A549 (cell line): ENCODE data around the gene ANAPC5. TPM values are rescaled to one million over a fixed set of nuclear protein-coding genes. Genes with fewer than 3 reads are reported as not detected.
A peak's percentile ranks its signal among the peaks of the same experiment; 100 is the strongest.

ENCODE experiments used
- ATAC-seq, 2 experiments: fragments of 200-7000 bp in 1 of 2; fragments of >200 bp in 1 of 2; cut with Nextera tagmentation in 1 of 2; cut with Tn5 transposase in 1 of 2; 3 replicates each; pipeline versions ENCODE4 v1.8.0 to v1.9.1; 2018 to 2020; ENCODE audit warnings: mild to moderate bottlenecking in 1 of 2, moderate library complexity in 1 of 2
- CTCF ChIA-PET: fragments of 300-600 bp; sonication (Branson Sonifier 250); formaldehyde crosslinking; extraction: SDS; loops from one replicate; lab custom pipeline; 2021; ENCODE audit warnings: antibody characterized with exemption, inconsistent platforms; lab: Yijun Ruan, JAX
- POLR2A ChIA-PET: fragments of 350-600 bp; formaldehyde crosslinking; extraction: SDS; loops from one replicate; lab custom pipeline; 2021; ENCODE audit warnings: antibody characterized with exemption, inconsistent platforms; lab: Yijun Ruan, JAX
- DNase-seq, 2 experiments: peaks; one replicate each; pipeline versions ENCODE4 v3.0.0 to v3.0.0-alpha.2; 2011 to 2016; ENCODE audit warnings: low read depth in 1 of 2, low spot score in 1 of 2
- FAIRE-seq: peaks from 2 replicates; lab custom pipeline; 2011; peaks lifted over from hg19 to GRCh38; lab: Jason Lieb, UNC
- H3K27ac ChIP-seq, 2 experiments: fragments of >200 bp; sonication (Bioruptor Twin); formaldehyde crosslinking; 3 replicates each; pipeline ENCODE4 v1.5.1; 2016 to 2017
- H3K4me1 ChIP-seq: fragments of >200 bp; sonication (Bioruptor Twin); formaldehyde crosslinking; 3 replicates; pipeline ENCODE4 v1.6.1; 2016
- H3K4me2 ChIP-seq: fragments of >200 bp; sonication (Bioruptor Twin); formaldehyde crosslinking; 3 replicates; pipeline ENCODE4 v1.6.1; 2016
- H3K4me3 ChIP-seq: fragments of >200 bp; sonication (Bioruptor Twin); formaldehyde crosslinking; 3 replicates; pipeline ENCODE4 v1.5.1; 2016
- H3K9me3 ChIP-seq: fragments of >200 bp; sonication (Bioruptor Twin); formaldehyde crosslinking; 3 replicates; pipeline ENCODE4 v1.6.1; 2016
- CBX2 ChIP-seq: fragments of 200-600 bp; sonication (generic); IDR thresholded peaks from 2 replicates; pipeline ENCODE4 v1.6.1; 2016; ENCODE audit warnings: low read depth, mild to moderate bottlenecking, borderline replicate concordance
- CBX8 ChIP-seq: fragments of 200-600 bp; sonication (generic); IDR thresholded peaks from 2 replicates; pipeline ENCODE4 v1.6.1; 2016
- CHD4 ChIP-seq: fragments of 200-600 bp; sonication (generic); IDR thresholded peaks from 2 replicates; pipeline ENCODE4 v1.6.1; 2016; ENCODE audit warnings: antibody characterized with exemption, mild to moderate bottlenecking, borderline replicate concordance
- E2F6 ChIP-seq: IDR thresholded peaks from 2 replicates; pipeline ENCODE4 v1.6.1; 2012; ENCODE audit warnings: low read depth, borderline replicate concordance
- FOSB ChIP-seq: fragments of 250-450 bp; sonication (Bioruptor Pico); IDR thresholded peaks from 2 replicates; pipeline ENCODE4 v1.5.0; 2020; ENCODE audit warnings: mild to moderate bottlenecking, moderate library complexity
- FOSL2 ChIP-seq, 2 experiments: fragments of 450-650 bp in 1 of 2; fragments of >200 bp in 1 of 2; sonication (Bioruptor Twin) in 1 of 2; formaldehyde crosslinking; IDR thresholded peaks; 2 replicates each; pipeline versions ENCODE4 v1.5.0 to v1.6.1; 2016 to 2020; ENCODE audit warnings: mild to moderate bottlenecking in 1 of 2, moderate library complexity in 1 of 2
- JUN ChIP-seq, 2 experiments: fragments of >200 bp; sonication (Bioruptor Twin); formaldehyde crosslinking; IDR thresholded peaks; 2 replicates in 1 of 2; 3 replicates in 1 of 2; pipeline ENCODE4 v1.6.1; 2016 to 2017
- MAFK ChIP-seq: fragments of 450-650 bp; IDR thresholded peaks from 2 replicates; pipeline ENCODE4 v1.6.1; 2014; ENCODE audit not compliant: partially characterized antibody
- NFE2L2 ChIP-seq: fragments of 150-350 bp; conservative IDR thresholded peaks from 2 replicates; pipeline ENCODE4 v1.6.1; 2014; ENCODE audit warnings: low read length
- NPAS2 ChIP-seq: fragments of 250-450 bp; sonication (Bioruptor Pico); IDR thresholded peaks from 2 replicates; pipeline ENCODE4 v1.8.0; 2022; ENCODE audit warnings: mild to moderate bottlenecking, moderate library complexity, borderline replicate concordance
- PBX3 ChIP-seq: IDR thresholded peaks from 2 replicates; pipeline ENCODE4 v1.6.1; 2012
- PHF8 ChIP-seq: fragments of 200-600 bp; sonication (generic); IDR thresholded peaks from 2 replicates; pipeline ENCODE4 v1.6.1; 2016; ENCODE audit warnings: low read depth, mild to moderate bottlenecking, antibody characterized with exemption, moderate library complexity, borderline replicate concordance
- POLR2A ChIP-seq: IDR thresholded peaks from 2 replicates; pipeline ENCODE4 v1.6.1; 2012; ENCODE audit warnings: mild to moderate bottlenecking, low read length
- POLR2AphosphoS2 ChIP-seq: conservative IDR thresholded peaks from 2 replicates; pipeline ENCODE4 v1.6.1; 2012; ENCODE audit warnings: low read length, improper control_type of control experiment, inconsistent platforms
- RFX5 ChIP-seq: fragments of 450-650 bp; IDR thresholded peaks from 2 replicates; pipeline ENCODE4 v1.7.1; 2014; ENCODE audit warnings: antibody characterized with exemption, mild to moderate bottlenecking, moderate library complexity
- TFCP2L1 ChIP-seq: fragments of 250-450 bp; sonication (Bioruptor Pico); IDR thresholded peaks from 2 replicates; pipeline ENCODE4 v1.5.0; 2021; ENCODE audit warnings: mild to moderate bottlenecking
- USF2 ChIP-seq: fragments of 450-650 bp; IDR thresholded peaks from 2 replicates; pipeline ENCODE4 v1.6.1; 2014; ENCODE audit warnings: antibody characterized with exemption
- ZC3H11A ChIP-seq: fragments of 450-650 bp; IDR thresholded peaks from 2 replicates; pipeline ENCODE4 v1.6.1; 2014; ENCODE audit warnings: antibody characterized with exemption, mild to moderate bottlenecking
- ZFP36 ChIP-seq: fragments of 450-650 bp; IDR thresholded peaks from 2 replicates; pipeline ENCODE4 v1.6.1; 2014; ENCODE audit warnings: borderline replicate concordance; ENCODE audit not compliant: partially characterized antibody
- ZNF302 ChIP-seq: fragments of 250-450 bp; sonication (Bioruptor Pico); IDR thresholded peaks from 2 replicates; pipeline ENCODE4 v1.9.0; 2021; ENCODE audit warnings: inconsistent platforms, mild to moderate bottlenecking, moderate library complexity
- WGBS: methylation state at CpG from one replicate; pipeline ENCODE4 v1.1.6; 2017; ENCODE audit errors: missing lambda C conversion rate; 5-methylcytosine and 5-hydroxymethylcytosine counted together
- polyA plus RNA-seq, 4 experiments: library from polyadenylated mRNA; depleted of rRNA in 3 of 4; stranded (reverse); fragments of >200 nt; fragmentation: RNase III in 1 of 4; extraction: RNeasy Plus Mini Kit Qiagen cat#74134 plus additional on column Dnase treatment in 1 of 4; gene quantifications; 2 replicates in 3 of 4; 3 replicates in 1 of 4; pipeline ENCODE4 v1.2.3, GENCODE V29; 2011 to 2017

Gene ANAPC5
- polyA plus RNA-seq, 2 of the 4 experiments (the other 2 are of a cell fraction), result 91.6 to 225 TPM

DNA sequence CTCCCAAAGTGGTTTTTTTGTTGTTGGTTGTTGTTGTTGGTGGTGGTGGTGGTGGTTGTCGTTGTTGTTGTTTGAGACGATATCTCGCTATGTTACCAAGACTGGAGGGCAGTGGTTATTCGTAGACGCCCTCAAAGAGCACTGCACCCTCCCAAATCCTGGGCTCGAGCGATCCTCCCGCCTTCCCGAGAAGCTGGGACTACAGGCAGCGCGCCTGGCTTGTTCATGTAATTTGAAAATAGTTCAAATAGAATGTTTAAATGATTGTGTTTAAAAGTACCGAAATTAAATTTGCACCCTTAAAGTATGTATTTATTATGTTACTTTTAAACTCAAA is 439 bp upstream of the ANAPC5 start:
- under 1% methylated on average over 12 of the region's 12 CpGs for WGBS
- FAIRE-seq, result no peak
- TF ChIP-seq NFE2L2 (no peak), PHF8 (no peak), ZNF302 (no peak), ZC3H11A (no peak), TFCP2L1 (CRISPR knock-in tag) (no peak), E2F6 (no peak), JUN (IDR thresholded peaks at IDR 0.05) (no peak; a peak in 1 of 5 replicates), CHD4 (no peak), POLR2A (no peak), NPAS2 (CRISPR knock-in tag) (no peak), POLR2AphosphoS2 (no peak), FOSB (CRISPR knock-in tag) (no peak), CBX2 (no peak), ZFP36 (no peak), RFX5 (no peak), PBX3 (no peak), FOSL2 (IDR thresholded peaks at IDR 0.05) (no peak), FOSL2 (CRISPR knock-in tag; IDR thresholded peaks at IDR 0.05) (no peak), USF2 (no peak), CBX8 (no peak)
- ChIA-PET POLR2A (interaction anchor here (0.6 to 3.2 kb wide), 6 partner anchors 17 to 85 kb away, joined by 3 to 32 read pairs (median 4); partner anchors contain the start of genes CAMKK2 and RNF34), CTCF (interaction anchor here (1.0 to 10.5 kb wide), 3 partner anchors 12 to 47 kb away, joined by 5 to 84 read pairs (median 8); partner anchors contain the start of gene RNF34)
- peak overlapping the region; percentile 77 to 91 for H3K27ac ChIP-seq
- peak overlapping the region; percentile 85 for H3K4me2 ChIP-seq
- H3K9me3 ChIP-seq, result no peaks in the 10 kb centered on the region
- ATAC-seq, result peak; percentile 73 to 83
- peaks cover 11% of the 10 kb centered on the region; the same call in 2 of the 3 replicates for H3K4me1 ChIP-seq
- DNase-seq, result no peak
- H3K4me3 ChIP-seq, result peak overlapping the region; percentile 67

- ATAC-seq, result no peak
- POLR2A ChIA-PET, result no interaction called here
- CTCF ChIA-PET, result interaction anchor here (2.3 to 10.5 kb wide), 2 partner anchors 11 to 97 kb away, joined by 9 to 84 read pairs; no protein-coding TSS in a partner anchor
These were observed 5.5 kb downstream of the ANAPC5 start for GRCh38 chr12:121346747-121347146.

DNA sequence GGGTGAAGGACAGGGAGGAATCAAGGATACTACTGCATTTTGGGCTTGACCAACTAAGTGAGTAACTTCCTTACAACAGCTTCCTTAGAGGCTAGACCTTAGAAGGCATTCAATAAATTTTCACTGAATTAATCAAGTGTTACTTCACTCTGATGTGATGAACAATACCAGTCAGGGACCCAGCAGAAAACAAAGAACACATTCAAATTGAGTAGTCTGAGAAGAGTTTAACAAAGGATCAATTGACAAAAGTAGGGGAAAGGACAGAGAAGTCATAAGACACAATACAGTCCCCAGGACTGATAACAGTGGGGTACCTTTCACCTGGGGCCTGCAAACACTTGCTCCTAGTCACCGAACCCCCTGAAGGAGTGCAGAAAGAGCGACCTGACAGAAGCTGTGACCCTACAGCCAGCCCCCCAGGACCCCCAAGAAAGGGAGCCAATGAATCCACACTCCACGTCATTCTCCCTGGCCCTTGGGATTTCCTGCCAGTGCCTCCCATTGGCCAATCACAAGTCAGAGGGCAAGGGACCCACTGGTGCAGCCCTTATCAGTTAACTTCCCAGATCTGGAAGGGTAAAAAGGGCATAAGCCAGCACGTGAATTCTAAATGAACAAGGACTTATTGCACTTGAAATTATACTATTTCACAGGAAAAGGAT is 6.9 kb downstream of the ANAPC5 start:
- no peaks in the 10 kb centered on the region for H3K9me3 ChIP-seq
- CTCF ChIA-PET, result interaction anchor here (0.6 to 10.5 kb wide), 4 partner anchors 10 to 98 kb away, joined by 3 to 84 read pairs (median 8); no protein-coding TSS in a partner anchor
- 86% methylated on average over 4 of the region's 4 CpGs for WGBS
- no peak for FAIRE-seq
- DNase-seq, result no peak
- ATAC-seq, result no peak
- no peak overlapping the region for H3K4me2 ChIP-seq
- POLR2A ChIA-PET, result no interaction called here
- no peak for TF ChIP-seq MAFK
- no peak overlapping the region for H3K27ac ChIP-seq
- H3K4me1 ChIP-seq, result no peaks in the 10 kb centered on the region
- no peak overlapping the region for H3K4me3 ChIP-seq

More at GRCh38 chr12:121346747-121347146, 5.5 kb downstream of the ANAPC5 start:
- Histone ChIP-seq H3K4me2 (no peak overlapping the region), H3K4me1 (peaks cover 7% of the 10 kb centered on the region; the same call in 1 of the 3 replicates), H3K27ac (no peak overlapping the region), H3K4me3 (no peak overlapping the region)
- WGBS, result 48% methylated on average over 2 of the region's 2 CpGs
- no peak for DNase-seq
- no peak for TF ChIP-seq RFX5
- TF ChIP-seq MAFK, result peak; percentile 71
- TF ChIP-seq, all 56 proteins: peak for 1
- FAIRE-seq, result no peak
- no peaks in the 10 kb centered on the region for H3K9me3 ChIP-seq
